CD14-positive monocyte (primary cell): ENCODE data around the gene SSTR3. TPM values are rescaled to one million over a fixed set of nuclear protein-coding genes. Genes with fewer than 3 reads are reported as not detected.

Source experiments
- DNase-seq, 3 donors: peaks; one replicate each; pipeline ENCODE4 v3.0.0-alpha.2; 2011 to 2022
- H2AFZ ChIP-seq: 2 replicates; pipeline ENCODE4 v1.6.0; 2012; ENCODE audit warnings: mild to moderate bottlenecking, low read depth, low read length, inconsistent platforms; ENCODE audit not compliant: insufficient read depth, poor library complexity, severe bottlenecking
- H3K27ac ChIP-seq, 2 donors: 1 replicate in 1 of 2; 2 replicates in 1 of 2; pipeline ENCODE4 v1.5.1; 2012 to 2013; ENCODE audit warnings: low read length in 2 of 2, control low read depth in 1 of 2, inconsistent platforms in 1 of 2, low read depth in 1 of 2, mild to moderate bottlenecking in 1 of 2
- H3K27me3 ChIP-seq, 2 donors: one replicate each; pipeline versions ENCODE4 v1.6.0 to v1.6.1; 2011 to 2013; ENCODE audit warnings: low read length in 2 of 2; ENCODE audit not compliant: control insufficient read depth in 2 of 2, insufficient read depth in 2 of 2
- H3K36me3 ChIP-seq, 2 donors: replicated peaks in 1 of 2; 1 replicate in 1 of 2; 2 replicates in 1 of 2; pipeline versions ENCODE4 v1.5.1 to v1.6.1; 2012 to 2013; ENCODE audit warnings: low read length in 2 of 2, control low read depth in 1 of 2, inconsistent platforms in 1 of 2, mild to moderate bottlenecking in 1 of 2; ENCODE audit not compliant: insufficient read depth in 2 of 2, control insufficient read depth in 1 of 2
- H3K4me1 ChIP-seq, 2 donors: 1 replicate in 1 of 2; 2 replicates in 1 of 2; pipeline versions ENCODE4 v1.5.1 to v1.6.1; 2012 to 2013; ENCODE audit warnings: low read length in 2 of 2, control low read depth in 1 of 2, inconsistent platforms in 1 of 2, mild to moderate bottlenecking in 1 of 2, moderate library complexity in 1 of 2; ENCODE audit not compliant: insufficient read depth in 2 of 2, control insufficient read depth in 1 of 2
- H3K4me2 ChIP-seq: replicated peaks from 2 replicates; pipeline ENCODE3; 2012; ENCODE audit warnings: low read length, moderate library complexity, mild to moderate bottlenecking; ENCODE audit not compliant: poor library complexity, severe bottlenecking; ENCODE audit errors: extremely low read depth
- H3K4me3 ChIP-seq, 3 experiments: fragments of 200-600 bp in 1 of 3; sonication (generic) in 1 of 3; replicated peaks in 1 of 3; 1 replicate in 2 of 3; 2 replicates in 1 of 3; pipeline ENCODE4 v1.5.1; 2011 to 2013; ENCODE audit warnings: low read length in 3 of 3, mild to moderate bottlenecking in 3 of 3, control low read depth in 2 of 3, low read depth in 2 of 3, inconsistent platforms in 1 of 3, moderate library complexity in 1 of 3
- H3K79me2 ChIP-seq: 2 replicates; pipeline ENCODE4 v1.6.0; 2012; ENCODE audit warnings: mild to moderate bottlenecking, control low read depth, inconsistent platforms, low read length, moderate library complexity; ENCODE audit not compliant: insufficient read depth
- H3K9ac ChIP-seq: 2 replicates; pipeline ENCODE4 v1.6.0; 2017; ENCODE audit warnings: low read length, mild to moderate bottlenecking; ENCODE audit not compliant: insufficient read depth, poor library complexity, severe bottlenecking
- H3K9me3 ChIP-seq, 2 donors: replicated peaks in 1 of 2; 1 replicate in 1 of 2; 2 replicates in 1 of 2; pipeline versions ENCODE4 v1.5.1 to v1.6.1; 2012 to 2013; ENCODE audit warnings: low read length in 2 of 2, control low read depth in 1 of 2; ENCODE audit not compliant: control insufficient read depth in 1 of 2, insufficient read depth in 1 of 2
- H4K20me1 ChIP-seq: 2 replicates; pipeline ENCODE4 v1.6.0; 2012; ENCODE audit warnings: mild to moderate bottlenecking, low read length, control low read depth, moderate library complexity; ENCODE audit not compliant: insufficient read depth
- H3K27ac Mint-ChIP-seq, 7 donors: one replicate each; pipeline ENCODE4 v1.8.0; 2020; ENCODE audit warnings: mild to moderate bottlenecking in 7 of 7, mixed read lengths in 7 of 7, moderate library complexity in 6 of 7, inconsistent platforms in 2 of 7
- H3K27me3 Mint-ChIP-seq, 3 donors: one replicate each; pipeline ENCODE4 v1.8.0; 2021 to 2022; ENCODE audit warnings: low read depth in 3 of 3, mild to moderate bottlenecking in 3 of 3, mixed read lengths in 3 of 3, moderate library complexity in 3 of 3, inconsistent platforms in 1 of 3
- H3K36me3 Mint-ChIP-seq, 2 donors: one replicate each; pipeline ENCODE4 v1.8.0; 2020; ENCODE audit warnings: mixed read lengths in 2 of 2, inconsistent platforms in 1 of 2, mild to moderate bottlenecking in 1 of 2
- H3K4me1 Mint-ChIP-seq: one replicate; pipeline ENCODE4 v1.8.0; 2020; ENCODE audit warnings: mild to moderate bottlenecking, mixed read lengths
- H3K4me3 Mint-ChIP-seq, 2 donors: one replicate each; pipeline ENCODE4 v1.8.0; 2020; ENCODE audit warnings: mild to moderate bottlenecking in 2 of 2, mixed read lengths in 2 of 2, moderate library complexity in 1 of 2
- H3K9me3 Mint-ChIP-seq, 7 donors: one replicate each; pipeline ENCODE4 v1.8.0; 2020 to 2022; ENCODE audit warnings: mixed read lengths in 7 of 7, mild to moderate bottlenecking in 6 of 7, moderate library complexity in 6 of 7, inconsistent platforms in 2 of 7
- WGBS: methylation state at CpG from one replicate; pipeline ENCODE4 v1.1.5; 2013; ENCODE audit warnings: missing lambda C conversion rate; ENCODE audit not compliant: insufficient coverage; 5-methylcytosine and 5-hydroxymethylcytosine counted together
- intact Hi-C, 2 donors: fragments of 100-400 bp; cut with micrococcal nuclease; formaldehyde crosslinking; loops; one replicate each; pipeline versions ENCODE4 v1.15.0 to v1.15.1; 2023
- polyA plus RNA-seq, 3 donors: library from polyadenylated mRNA; depleted of rRNA in 1 of 3; unstranded in 2 of 3; stranded (reverse) in 1 of 3; fragments of 300-500 nt in 2 of 3; fragments of >200 nt in 1 of 3; fragmentation: Illumina TruSeq in 2 of 3; gene quantifications; 1 replicate in 2 of 3; 2 replicates in 1 of 3; pipeline ENCODE4 v1.2.3, GENCODE V29; 2012 to 2021
- TF ChIP-seq, protein P1 (sequence below): fragments of 200-600 bp; IDR thresholded peaks from one replicate; pipeline ENCODE4 v1.8.0; 2022; ENCODE audit warnings: antibody characterized with exemption, mild to moderate bottlenecking

The SSTR3 gene
- polyA plus RNA-seq, 3 donors = 0.04 TPM; not detected in 2

DNA sequence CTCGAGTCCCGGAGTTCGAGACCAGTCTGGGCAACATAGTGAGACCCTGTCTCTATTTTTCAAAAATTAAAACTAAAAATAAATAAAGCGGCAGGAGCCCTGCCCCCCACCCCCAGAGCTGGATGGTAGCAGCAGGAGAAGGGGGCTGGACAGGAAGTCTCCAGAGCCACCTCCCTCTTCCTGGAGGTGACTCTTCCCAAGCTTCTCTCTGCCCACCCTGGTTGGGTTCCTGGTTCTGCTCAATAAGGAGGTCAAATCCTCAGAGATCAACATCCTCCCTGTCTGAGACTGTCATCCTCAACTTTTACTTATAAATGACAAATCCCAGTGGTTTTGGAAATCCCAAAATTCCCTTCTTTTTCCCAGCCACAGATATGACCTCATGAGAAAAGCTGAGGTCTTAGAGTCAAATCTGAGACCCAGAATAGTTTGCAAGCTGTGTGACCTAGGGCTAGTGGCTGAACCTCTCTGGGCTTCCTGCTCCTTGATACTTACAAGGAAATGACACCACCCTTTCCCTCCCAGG lies 25.2 kb downstream of the SSTR3 start:
- no peak overlapping the region for H3K4me3 ChIP-seq
- H3K4me3 Mint-ChIP-seq = no peak overlapping the region
- TF ChIP-seq, protein P1, sequence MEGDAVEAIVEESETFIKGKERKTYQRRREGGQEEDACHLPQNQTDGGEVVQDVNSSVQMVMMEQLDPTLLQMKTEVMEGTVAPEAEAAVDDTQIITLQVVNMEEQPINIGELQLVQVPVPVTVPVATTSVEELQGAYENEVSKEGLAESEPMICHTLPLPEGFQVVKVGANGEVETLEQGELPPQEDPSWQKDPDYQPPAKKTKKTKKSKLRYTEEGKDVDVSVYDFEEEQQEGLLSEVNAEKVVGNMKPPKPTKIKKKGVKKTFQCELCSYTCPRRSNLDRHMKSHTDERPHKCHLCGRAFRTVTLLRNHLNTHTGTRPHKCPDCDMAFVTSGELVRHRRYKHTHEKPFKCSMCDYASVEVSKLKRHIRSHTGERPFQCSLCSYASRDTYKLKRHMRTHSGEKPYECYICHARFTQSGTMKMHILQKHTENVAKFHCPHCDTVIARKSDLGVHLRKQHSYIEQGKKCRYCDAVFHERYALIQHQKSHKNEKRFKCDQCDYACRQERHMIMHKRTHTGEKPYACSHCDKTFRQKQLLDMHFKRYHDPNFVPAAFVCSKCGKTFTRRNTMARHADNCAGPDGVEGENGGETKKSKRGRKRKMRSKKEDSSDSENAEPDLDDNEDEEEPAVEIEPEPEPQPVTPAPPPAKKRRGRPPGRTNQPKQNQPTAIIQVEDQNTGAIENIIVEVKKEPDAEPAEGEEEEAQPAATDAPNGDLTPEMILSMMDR = no peak
- no peak overlapping the region for H3K4me2 ChIP-seq
- H3K27ac Mint-ChIP-seq = no peak overlapping the region
- H3K27me3 ChIP-seq = peaks cover 0 to 3% of the 10 kb centered on the region in 2 donors
- WGBS = no CpG with 5 or more reads among the region's 4 CpGs
- intact Hi-C loops = no loop called here
- H4K20me1 ChIP-seq = no peaks in the 10 kb centered on the region
- peaks cover 5 to 9% of the 10 kb centered on the region in 2 donors for H3K4me1 ChIP-seq
- DNase-seq = no peak
- no peak overlapping the region for H2AFZ ChIP-seq
- H3K36me3 ChIP-seq = no peaks in the 10 kb centered on the region
- no peaks in the 10 kb centered on the region for H3K9me3 ChIP-seq
- peaks cover 16% of the 10 kb centered on the region for H3K4me1 Mint-ChIP-seq
- H3K36me3 Mint-ChIP-seq = no peaks in the 10 kb centered on the region
- H3K27me3 Mint-ChIP-seq = peaks cover 9 to 17% (median 14%) of the 10 kb centered on the region in 3 donors
- H3K27ac ChIP-seq = no peak overlapping the region
- H3K9me3 Mint-ChIP-seq = peaks cover 0 to 3% (median 0%) of the 10 kb centered on the region in 7 donors
- no peak overlapping the region for H3K9ac ChIP-seq
- H3K79me2 ChIP-seq = no peaks in the 10 kb centered on the region

DNA sequence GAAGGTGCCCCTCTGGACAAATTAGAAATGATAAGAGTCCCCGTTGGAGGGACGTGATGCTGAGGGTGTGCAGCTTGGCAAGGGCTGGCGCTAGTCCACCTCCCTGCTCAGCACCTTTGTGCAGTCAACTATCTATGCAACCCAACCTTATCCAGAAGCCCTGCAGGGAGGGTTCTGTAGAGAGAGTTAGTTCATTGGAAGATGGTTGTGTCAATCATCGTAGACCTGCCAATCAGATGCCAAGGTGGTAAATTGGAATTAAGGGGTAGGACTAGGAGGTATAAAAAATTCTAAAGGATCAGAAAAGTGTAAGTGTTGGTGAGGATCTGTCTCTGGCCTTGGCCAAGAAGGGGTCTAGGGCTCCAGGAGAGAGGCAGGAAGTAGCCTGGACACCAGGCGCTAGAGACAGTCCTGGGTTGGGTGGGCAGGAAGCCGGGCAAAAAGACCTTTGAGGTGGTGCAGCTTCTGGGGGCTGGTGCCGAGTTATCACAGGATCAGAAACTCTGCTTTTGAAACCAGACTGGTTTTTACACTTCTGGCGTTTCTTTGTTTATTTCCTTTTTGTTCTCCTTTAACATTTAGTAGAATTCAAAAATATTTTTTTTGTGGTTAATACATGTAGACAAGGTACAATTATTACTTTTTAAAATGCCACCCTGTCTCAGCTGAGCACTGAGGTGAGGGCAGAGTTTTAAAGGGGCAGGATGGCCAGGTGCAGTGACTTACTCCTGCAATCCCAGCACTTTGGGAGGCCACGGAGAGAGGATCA lies 25.9 kb downstream of the SSTR3 start:
- Histone ChIP-seq H3K9ac (no peak overlapping the region), H3K4me2 (no peak overlapping the region), H3K27ac (no peak overlapping the region), H3K79me2 (no peaks in the 10 kb centered on the region), H3K27me3 (peaks cover 0 to 3% of the 10 kb centered on the region in 2 donors), H3K4me3 (no peak overlapping the region), H3K9me3 (no peaks in the 10 kb centered on the region), H3K36me3 (no peaks in the 10 kb centered on the region), H3K4me1 (peaks cover 5 to 9% of the 10 kb centered on the region in 2 donors), H2AFZ (no peak overlapping the region), H4K20me1 (no peaks in the 10 kb centered on the region)
- Mint-ChIP-seq H3K27ac (peak overlapping the region in 1 of 7 donors; percentile 78), H3K27me3 (peaks cover 9 to 17% (median 14%) of the 10 kb centered on the region in 3 donors), H3K9me3 (peaks cover 0 to 3% (median 0%) of the 10 kb centered on the region in 7 donors), H3K4me3 (peak overlapping the region in 1 of 2 donors; percentile 19), H3K4me1 (peaks cover 16% of the 10 kb centered on the region), H3K36me3 (no peaks in the 10 kb centered on the region)
- intact Hi-C loops = no loop called here
- TF ChIP-seq, protein P1 = no peak
- DNase-seq = peak; percentile 45 to 67 (median 46)
- WGBS = 93% methylated on average over 3 of the region's 9 CpGs
